ENCODE results near the gene CACFD1. TPM values are rescaled to one million over a fixed set of nuclear protein-coding genes. Genes with fewer than 3 reads are reported as not detected.

Gene CACFD1
- total and polyA plus RNA-seq, 12 donors, result 6.5 to 29.5 (median 17.5) TPM

DNA sequence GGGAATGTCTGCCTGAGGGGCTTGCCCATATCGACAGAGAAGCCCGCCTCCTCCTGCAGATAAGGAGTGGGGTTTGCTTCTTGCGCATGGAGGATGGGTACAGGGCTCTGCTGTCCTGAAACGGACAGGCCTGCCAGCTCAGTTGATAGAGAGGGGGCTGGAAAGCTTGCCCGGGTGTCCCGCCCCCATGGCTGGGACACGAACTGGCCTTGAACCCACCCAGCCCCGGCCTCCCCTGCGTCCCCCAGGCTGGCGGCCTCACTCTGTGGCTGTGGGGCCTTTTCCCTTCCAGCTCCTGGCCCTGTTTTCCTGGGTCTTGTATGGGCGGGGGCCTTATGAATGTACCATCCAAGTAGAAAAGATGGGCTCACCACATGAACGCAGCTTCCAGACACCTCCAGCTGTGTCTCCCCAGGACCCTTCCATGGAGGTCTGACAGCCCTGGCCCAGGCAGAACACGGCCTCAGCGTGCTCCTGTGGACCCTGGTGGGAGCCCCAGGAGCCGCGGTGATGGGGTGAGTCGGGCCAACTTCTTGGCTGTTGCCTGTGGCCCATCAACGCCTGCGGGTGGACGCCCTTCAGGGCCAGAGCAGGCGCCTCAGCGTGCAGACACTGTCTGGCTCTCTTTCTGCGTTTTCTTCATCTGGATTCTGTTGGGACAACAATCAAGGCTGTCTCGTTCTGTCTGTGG is 35.0 kb downstream of the CACFD1 start:
- Histone ChIP-seq H3K27ac (peak overlapping the region in 1 of 5 donors; percentile 86), H3K36me3 (replicated peaks in 1 of 2) (no peaks in the 10 kb centered on the region), H3K9me3 (replicated peaks in 1 of 3) (no peaks in the 10 kb centered on the region), H3K4me1 (replicated peaks in 1 of 2) (no peaks in the 10 kb centered on the region), H3K4me3 (no peak overlapping the region), H3K27me3 (no peaks in the 10 kb centered on the region)
- intact Hi-C loops (cut with DNase I), result no loop called here
- TF ChIP-seq POLR2A (IDR thresholded peaks at IDR 0.05) (no peak), CTCF (IDR thresholded peaks at IDR 0.05) (no peak)
- DNase-seq, result no peak
- WGBS, 4 donors, result 65 to 86% (median 77%) methylated on average over 11 to 24 of the region's 24 CpGs

DNA sequence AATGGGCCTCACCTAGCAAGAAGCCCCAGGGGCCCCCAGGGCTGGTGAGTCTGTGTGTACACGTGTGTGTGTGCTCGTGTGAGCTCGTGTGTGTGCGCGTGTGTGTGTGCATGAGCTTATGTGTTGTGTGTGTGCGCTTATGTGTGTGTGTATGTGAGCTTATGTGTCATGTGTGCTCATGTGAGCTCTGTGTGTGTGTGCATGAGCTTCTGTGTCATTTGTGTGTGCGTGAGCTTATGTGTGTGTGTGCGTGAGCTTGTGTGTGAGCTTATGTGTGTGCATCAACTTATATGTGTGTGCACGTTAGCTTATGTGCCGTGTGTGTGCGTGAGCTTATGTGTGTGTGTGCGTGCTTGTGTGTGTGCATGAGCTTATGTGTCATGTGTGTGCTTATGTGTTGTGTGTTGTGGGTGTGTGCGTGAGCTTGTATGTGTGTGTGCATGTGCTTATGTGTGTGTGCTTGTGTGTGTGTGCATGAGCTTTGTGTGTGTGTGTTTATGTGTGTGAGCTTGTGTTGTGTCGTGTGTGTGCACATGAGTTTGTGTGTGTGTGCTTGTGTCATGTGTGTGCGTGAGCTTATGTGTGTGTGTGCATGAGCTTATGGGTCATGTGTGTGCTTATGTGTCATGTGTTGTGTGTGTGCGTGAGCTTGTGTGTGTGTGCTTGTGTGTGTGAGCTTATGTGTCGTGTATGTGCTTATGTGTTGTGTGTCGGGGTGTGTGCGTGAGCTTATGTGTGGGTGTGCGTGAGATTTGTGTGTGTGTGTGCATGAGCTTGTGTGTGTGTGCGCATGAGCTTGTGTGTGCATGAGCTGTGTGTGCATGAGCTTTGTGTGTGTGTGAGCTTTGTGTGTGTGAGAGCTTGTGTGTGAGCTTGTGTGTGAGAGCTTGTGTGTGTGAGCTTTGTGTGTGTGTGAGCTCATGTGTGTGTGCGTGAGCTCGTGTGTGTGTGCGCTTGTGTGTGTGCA is 35.8 kb downstream of the CACFD1 start:
- Histone ChIP-seq H3K36me3 (replicated peaks in 1 of 2) (no peaks in the 10 kb centered on the region), H3K4me1 (replicated peaks in 1 of 2) (no peaks in the 10 kb centered on the region), H3K9me3 (replicated peaks in 1 of 3) (no peaks in the 10 kb centered on the region), H3K27ac (peak overlapping the region in 1 of 5 donors; percentile 63), H3K4me3 (no peak overlapping the region), H3K27me3 (no peaks in the 10 kb centered on the region)
- DNase-seq, result no peak
- no peak for TF ChIP-seq POLR2A (IDR thresholded peaks at IDR 0.05)
- TF ChIP-seq CTCF (IDR thresholded peaks at IDR 0.05), result no peak
- intact Hi-C loops (cut with DNase I), result no loop called here
- 86 to 92% (median 90%) methylated on average over 21 to 24 of the region's 24 CpGs for WGBS, 4 donors

DNA sequence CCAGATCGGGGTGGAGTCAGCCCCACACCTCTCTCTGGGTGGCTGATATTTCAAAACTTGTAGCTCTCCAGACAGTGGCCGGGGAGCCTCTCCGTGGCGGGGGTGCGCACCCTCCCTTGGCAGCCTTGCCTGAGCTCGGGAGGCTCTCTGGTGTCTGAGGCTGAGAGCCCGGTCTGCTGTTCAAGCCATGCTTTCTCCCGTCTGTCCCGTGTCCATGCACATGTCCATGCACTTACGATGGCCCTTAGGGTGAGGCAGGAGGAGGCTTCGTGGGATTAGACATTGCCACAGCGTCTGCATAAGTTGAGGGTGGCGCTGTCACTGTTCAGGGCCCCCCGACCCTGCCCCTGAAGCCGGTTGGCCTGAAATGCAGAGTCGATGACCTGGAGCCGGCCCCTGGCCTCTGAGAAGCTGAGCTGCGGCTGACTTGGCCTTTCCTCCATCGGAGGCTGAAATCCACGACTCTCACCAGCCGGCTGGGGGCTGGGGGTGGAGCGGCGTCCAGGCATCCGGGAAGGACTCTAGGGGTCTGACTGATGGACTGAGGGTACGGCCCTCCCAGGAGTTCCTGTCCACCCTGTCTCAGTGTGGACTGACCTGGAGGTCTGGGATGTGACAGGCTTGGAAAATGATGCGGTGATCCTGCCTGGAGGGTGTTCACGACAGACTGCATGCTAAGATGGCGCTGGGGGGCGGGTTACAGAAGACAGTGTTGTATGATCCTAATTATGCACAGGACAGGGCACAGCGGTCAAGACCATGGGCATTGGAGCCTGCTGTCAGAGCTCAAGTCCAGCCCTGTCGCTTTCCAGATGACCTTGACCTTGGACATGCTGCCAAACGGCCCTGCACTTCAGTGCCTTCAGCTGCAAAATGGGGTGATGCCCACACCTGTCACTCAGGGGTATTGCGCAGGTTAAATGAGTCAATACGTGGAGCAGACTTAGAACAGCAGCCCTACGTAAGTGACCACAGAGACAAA is 37.4 kb downstream of the CACFD1 start:
- intact Hi-C loops (cut with DNase I), result no loop called here
- TF ChIP-seq POLR2A (IDR thresholded peaks at IDR 0.05), result no peak
- TF ChIP-seq CTCF (IDR thresholded peaks at IDR 0.05), result no peak
- H3K36me3 ChIP-seq (replicated peaks in 1 of 2), result no peaks in the 10 kb centered on the region
- H3K4me3 ChIP-seq, result no peak overlapping the region
- DNase-seq, result no peak
- H3K9me3 ChIP-seq (replicated peaks in 1 of 3), result peaks cover 0 to 4% (median 0%) of the 10 kb centered on the region in 3 donors
- no peaks in the 10 kb centered on the region for H3K27me3 ChIP-seq
- peak overlapping the region in 1 of 5 donors; percentile 63 for H3K27ac ChIP-seq
- no peaks in the 10 kb centered on the region for H3K4me1 ChIP-seq (replicated peaks in 1 of 2)
- 64 to 70% (median 66%) methylated on average over 17 to 35 of the region's 35 CpGs for WGBS, 4 donors

Data from adrenal gland (tissue), 12 donors.